RWPE2 (cell line): ENCODE measurements around the gene RELL1.

Source experiments
- ATAC-seq: fragments of 200-7000 bp; cut with Tn5 transposase; 3 replicates; pipeline ENCODE4 v1.9.1; 2021; ENCODE audit warnings: low read depth
- DNase-seq: peaks from one replicate; pipeline ENCODE4 v3.0.0-alpha.2; 2020; ENCODE audit warnings: low spot score
- H3K27ac ChIP-seq: fragments of 450-650 bp; 2 replicates; pipeline ENCODE4 v1.5.1; 2017; ENCODE audit warnings: mild to moderate bottlenecking; ENCODE audit not compliant: poor library complexity, severe bottlenecking
- H3K27me3 ChIP-seq: fragments of 250-450 bp; sonication (Bioruptor Pico); 2 replicates; pipeline ENCODE4 v1.5.1; 2021; ENCODE audit warnings: mild to moderate bottlenecking, moderate library complexity; ENCODE audit not compliant: insufficient read depth, poor library complexity, severe bottlenecking
- H3K36me3 ChIP-seq: fragments of 250-450 bp; sonication (Bioruptor Pico); 2 replicates; pipeline ENCODE4 v1.5.1; 2020; ENCODE audit warnings: low read depth, mild to moderate bottlenecking, moderate library complexity
- H3K4me1 ChIP-seq: fragments of 250-450 bp; sonication (Bioruptor Pico); 2 replicates; pipeline ENCODE4 v1.5.1; 2021; ENCODE audit warnings: mild to moderate bottlenecking, moderate library complexity; ENCODE audit not compliant: insufficient read depth, poor library complexity, severe bottlenecking
- H3K4me3 ChIP-seq: fragments of 250-450 bp; sonication (Bioruptor Pico); 2 replicates; pipeline ENCODE4 v1.5.1; 2021; ENCODE audit warnings: mild to moderate bottlenecking, moderate library complexity; ENCODE audit not compliant: severe bottlenecking
- H3K9me3 ChIP-seq: fragments of 250-450 bp; sonication (Bioruptor Pico); 2 replicates; pipeline ENCODE4 v1.5.1; 2021; ENCODE audit warnings: mild to moderate bottlenecking, moderate library complexity; ENCODE audit not compliant: severe bottlenecking
- TF ChIP-seq, protein P1 (sequence below): fragments of 450-650 bp; IDR thresholded peaks from one replicate; pipeline ENCODE4 v1.5.1; 2017; ENCODE audit warnings: mild to moderate bottlenecking, moderate library complexity; ENCODE audit not compliant: poor library complexity, severe bottlenecking

The RELL1 gene

DNA sequence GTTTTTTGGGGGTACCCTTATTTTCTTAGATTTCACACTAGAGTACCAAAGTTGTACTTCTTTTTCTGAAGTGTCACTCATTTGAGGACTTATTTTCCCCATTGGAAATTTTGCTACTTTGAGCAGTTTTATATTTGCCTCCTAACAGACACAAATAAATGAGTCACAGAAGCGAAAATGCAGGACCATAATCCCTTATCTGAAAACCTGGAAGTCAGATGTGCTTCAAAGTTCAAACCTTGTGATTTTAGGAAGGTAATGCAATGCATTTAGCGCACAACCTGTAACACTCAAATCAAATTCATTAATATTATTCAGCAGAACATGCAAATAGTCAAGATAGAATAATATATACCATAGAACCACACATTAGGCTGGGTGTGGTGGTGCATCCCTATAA is 6.9 kb downstream of the RELL1 start:
- ATAC-seq (no peak), DNase-seq (no peak)
- TF ChIP-seq, protein P1, sequence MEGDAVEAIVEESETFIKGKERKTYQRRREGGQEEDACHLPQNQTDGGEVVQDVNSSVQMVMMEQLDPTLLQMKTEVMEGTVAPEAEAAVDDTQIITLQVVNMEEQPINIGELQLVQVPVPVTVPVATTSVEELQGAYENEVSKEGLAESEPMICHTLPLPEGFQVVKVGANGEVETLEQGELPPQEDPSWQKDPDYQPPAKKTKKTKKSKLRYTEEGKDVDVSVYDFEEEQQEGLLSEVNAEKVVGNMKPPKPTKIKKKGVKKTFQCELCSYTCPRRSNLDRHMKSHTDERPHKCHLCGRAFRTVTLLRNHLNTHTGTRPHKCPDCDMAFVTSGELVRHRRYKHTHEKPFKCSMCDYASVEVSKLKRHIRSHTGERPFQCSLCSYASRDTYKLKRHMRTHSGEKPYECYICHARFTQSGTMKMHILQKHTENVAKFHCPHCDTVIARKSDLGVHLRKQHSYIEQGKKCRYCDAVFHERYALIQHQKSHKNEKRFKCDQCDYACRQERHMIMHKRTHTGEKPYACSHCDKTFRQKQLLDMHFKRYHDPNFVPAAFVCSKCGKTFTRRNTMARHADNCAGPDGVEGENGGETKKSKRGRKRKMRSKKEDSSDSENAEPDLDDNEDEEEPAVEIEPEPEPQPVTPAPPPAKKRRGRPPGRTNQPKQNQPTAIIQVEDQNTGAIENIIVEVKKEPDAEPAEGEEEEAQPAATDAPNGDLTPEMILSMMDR, result no peak
- Histone ChIP-seq H3K36me3 (peaks cover 8% of the 10 kb centered on the region), H3K9me3 (no peaks in the 10 kb centered on the region), H3K27ac (no peak overlapping the region), H3K27me3 (no peaks in the 10 kb centered on the region), H3K4me1 (peaks cover under 1% of the 10 kb centered on the region), H3K4me3 (no peak overlapping the region)

DNA sequence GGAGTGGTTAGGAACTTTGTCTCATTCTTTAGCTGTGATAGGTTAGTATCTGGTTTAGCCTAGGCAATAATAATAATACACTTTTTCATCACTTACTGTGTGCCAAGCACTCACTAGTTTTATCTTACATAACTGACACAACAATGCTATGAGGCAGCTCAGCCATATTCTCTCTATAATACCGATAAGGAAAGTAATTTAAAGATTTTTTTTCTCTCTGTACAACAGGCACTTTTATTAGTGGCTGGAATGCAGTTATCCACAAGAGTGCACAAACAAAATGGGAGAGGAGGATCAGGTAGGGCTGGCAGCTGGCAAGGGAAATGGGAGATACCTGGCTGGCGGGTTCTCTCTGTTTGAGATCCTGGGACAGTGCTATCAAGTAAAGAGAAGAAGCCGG is 7.6 kb downstream of the RELL1 start:
- H3K9me3 ChIP-seq, result no peaks in the 10 kb centered on the region
- no peak overlapping the region for H3K27ac ChIP-seq
- H3K4me1 ChIP-seq, result no peaks in the 10 kb centered on the region
- DNase-seq (no peak), ATAC-seq (no peak)
- peaks cover 8% of the 10 kb centered on the region for H3K36me3 ChIP-seq
- H3K27me3 ChIP-seq, result no peaks in the 10 kb centered on the region
- H3K4me3 ChIP-seq, result no peak overlapping the region
- TF ChIP-seq, protein P1, result no peak

DNA sequence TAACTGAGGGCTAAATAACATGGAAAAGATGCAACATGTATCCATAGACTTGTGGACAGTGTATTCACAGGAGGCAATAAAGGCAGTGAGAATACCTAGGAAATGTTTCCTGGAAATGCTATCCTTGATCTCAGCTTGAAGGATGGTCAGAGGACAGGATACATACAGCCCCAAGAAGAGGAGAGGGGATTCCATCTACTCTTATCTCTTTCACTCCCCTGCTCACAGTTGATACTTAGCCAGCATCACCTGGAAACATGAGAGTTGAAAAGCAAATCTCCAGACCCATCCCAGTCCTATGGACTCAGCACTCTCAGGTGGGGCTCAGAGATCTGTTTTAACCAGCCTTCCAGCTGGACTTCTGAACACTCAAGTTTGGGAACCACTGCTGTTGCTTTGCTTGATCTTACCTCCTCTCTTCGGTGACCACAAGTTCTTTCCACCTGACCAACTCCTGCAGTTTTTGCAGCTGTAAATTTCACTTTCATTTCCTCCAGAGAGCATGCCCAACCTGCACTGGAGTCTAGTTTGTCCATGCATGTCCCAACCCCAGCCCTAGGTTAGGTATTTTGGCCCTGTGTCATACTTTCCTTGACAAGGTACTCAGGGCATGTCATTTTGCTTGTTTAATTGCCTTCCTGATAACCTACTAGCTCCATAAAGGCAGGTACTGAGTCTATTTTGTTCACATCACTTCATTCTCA is 10.4 kb downstream of the RELL1 start:
- no peaks in the 10 kb centered on the region for H3K27me3 ChIP-seq
- no peak overlapping the region for H3K4me3 ChIP-seq
- DNase-seq, result no peak

DNA sequence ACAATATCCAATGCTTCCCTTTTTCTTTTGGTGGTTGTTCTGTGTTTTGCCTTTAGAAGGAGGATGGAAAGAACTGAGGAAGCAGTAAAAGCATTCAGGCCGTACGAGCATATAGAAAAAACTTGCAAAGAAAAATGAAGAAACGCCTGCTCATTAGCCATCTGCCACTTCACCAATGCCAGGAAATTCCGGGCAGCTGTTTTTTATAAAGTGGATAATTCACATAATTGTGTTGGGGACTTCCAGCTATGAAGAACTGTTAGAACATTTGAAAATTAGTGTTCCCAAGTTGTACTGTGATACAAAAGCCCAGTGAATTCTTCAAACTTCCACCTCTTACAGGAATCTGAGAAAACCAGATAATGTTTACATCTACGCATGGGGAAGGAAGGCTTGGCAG is 11.7 kb downstream of the RELL1 start:
- DNase-seq, result no peak
- TF ChIP-seq, protein P1, result no peak
- no peak for ATAC-seq
- Histone ChIP-seq H3K9me3 (no peaks in the 10 kb centered on the region), H3K27me3 (no peaks in the 10 kb centered on the region), H3K4me1 (peaks cover 7% of the 10 kb centered on the region), H3K27ac (no peak overlapping the region), H3K4me3 (no peak overlapping the region), H3K36me3 (peaks cover 4% of the 10 kb centered on the region; the same call in 1 of the 2 replicates)

More for the DNA sequence above, 10.4 kb downstream of the RELL1 start:
- no peaks in the 10 kb centered on the region for H3K4me1 ChIP-seq
- no peaks in the 10 kb centered on the region for H3K9me3 ChIP-seq
- TF ChIP-seq, protein P1, result no peak
- H3K27ac ChIP-seq, result no peak overlapping the region
- peaks cover 8% of the 10 kb centered on the region for H3K36me3 ChIP-seq
- no peak for ATAC-seq

DNA sequence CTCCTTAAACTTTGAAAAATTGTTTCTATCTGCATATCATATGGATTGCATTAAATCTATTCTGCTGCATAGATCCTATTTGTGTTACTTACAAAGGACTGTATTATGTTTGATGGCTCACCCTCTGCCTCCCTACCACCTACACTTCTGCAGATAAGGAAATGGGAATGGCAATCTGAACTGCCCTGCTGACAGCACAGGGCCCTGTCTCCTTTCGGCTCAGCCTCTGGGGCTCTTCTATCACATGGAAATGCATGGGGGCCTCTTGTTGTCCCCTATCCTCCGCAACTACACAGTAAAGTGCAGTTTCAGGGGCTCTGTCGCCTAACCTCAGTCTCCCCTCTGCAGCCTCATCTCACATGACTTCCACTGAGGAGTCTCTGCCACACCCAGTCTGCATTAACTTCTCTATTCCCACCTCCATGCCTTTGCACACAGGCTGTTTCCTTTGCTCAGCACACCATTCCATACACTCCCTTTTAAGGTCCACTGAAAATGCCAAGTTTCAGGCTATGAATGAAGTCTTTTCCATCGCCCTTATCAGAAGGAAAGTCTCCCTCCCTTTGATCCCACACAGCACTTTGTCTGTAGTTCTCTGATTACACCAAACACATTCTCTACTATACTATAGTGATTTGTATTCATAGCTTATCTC is 12.5 kb downstream of the RELL1 start:
- no peak for ATAC-seq
- H3K27ac ChIP-seq, result no peak overlapping the region
- H3K36me3 ChIP-seq, result no peaks in the 10 kb centered on the region

More for the DNA sequence above, 12.5 kb downstream of the RELL1 start:
- TF ChIP-seq, protein P1, result no peak
- H3K9me3 ChIP-seq, result no peaks in the 10 kb centered on the region
- no peaks in the 10 kb centered on the region for H3K27me3 ChIP-seq
- DNase-seq, result no peak
- H3K4me1 ChIP-seq, result peaks cover 7% of the 10 kb centered on the region
- no peak overlapping the region for H3K4me3 ChIP-seq
